SH-SY5Y (cell line): ENCODE measurements around the gene ZFYVE27.

Experiments
- GATA2 ChIP-seq: IDR thresholded peaks from 2 replicates; pipeline ENCODE4 v1.6.1; 2011; ENCODE audit warnings: mild to moderate bottlenecking, low read depth, low read length
- GATA3 ChIP-seq: IDR thresholded peaks from 2 replicates; pipeline ENCODE4 v1.6.1; 2011; ENCODE audit warnings: low read depth, mild to moderate bottlenecking, low read length, moderate library complexity

DNA sequence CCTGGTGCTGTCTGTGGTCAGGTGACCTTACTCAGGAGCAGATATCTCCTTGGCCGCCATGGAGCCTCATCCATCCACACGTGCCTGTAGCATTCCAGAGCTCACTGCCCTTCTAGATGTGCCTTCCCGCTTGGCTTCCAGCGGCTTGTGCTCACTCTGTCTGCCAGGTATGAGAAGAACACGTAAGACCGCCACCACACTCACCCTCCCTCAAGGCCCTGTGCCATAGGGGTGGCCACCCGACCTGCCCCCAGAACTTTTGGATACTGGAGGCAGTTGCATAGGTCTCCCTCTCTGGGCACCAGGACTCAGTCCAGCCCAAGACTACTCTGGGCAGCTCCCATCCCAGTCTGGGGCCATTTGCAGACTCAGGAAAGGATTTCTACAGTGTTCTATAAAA is 19.3 kb upstream of the ZFYVE27 start:
- TF ChIP-seq GATA2 (no peak), GATA3 (no peak)
